SK-N-SH (cell line): Measurements from ENCODE around the gene VIM. TPM values are rescaled to one million over a fixed set of nuclear protein-coding genes. Genes with fewer than 3 reads are reported as not detected.

Source experiments
- CTCF ChIA-PET: fragments of 300-600, 350-600 bp; formaldehyde crosslinking; extraction: SDS; loops from one replicate; lab custom pipeline; 2021; lab: Yijun Ruan, JAX
- POLR2A ChIA-PET: fragments of 350-600 bp; sonication (Branson Sonifier 250); formaldehyde crosslinking; extraction: SDS; loops from one replicate; lab custom pipeline; 2020; ENCODE audit warnings: antibody characterized with exemption, inconsistent platforms; lab: Yijun Ruan, JAX
- DNase-seq: peaks from one replicate; pipeline ENCODE4 v3.0.0; 2012
- H2AFZ ChIP-seq: fragments of 200-600 bp; sonication (generic); 2 replicates; pipeline ENCODE4 v1.8.1; 2016; ENCODE audit warnings: antibody characterized with exemption, mild to moderate bottlenecking, low read depth
- H3F3A ChIP-seq: fragments of 200-600 bp; sonication (generic); replicated peaks from 2 replicates; pipeline ENCODE3; 2016; ENCODE audit warnings: antibody characterized with exemption, mild to moderate bottlenecking; ENCODE audit not compliant: insufficient read depth
- H3K27ac ChIP-seq, 2 experiments: fragments of 200-500 bp in 1 of 2; fragments of 200-600 bp in 1 of 2; sonication (Bioruptor generic) in 1 of 2; sonication (generic), shearing (Covaris generic) in 1 of 2; 2 replicates each; pipeline versions ENCODE4 v1.5.1 to v1.6.1; 2014 to 2016; ENCODE audit warnings: low read depth in 2 of 2, inconsistent platforms in 1 of 2, low read length in 1 of 2, mild to moderate bottlenecking in 1 of 2, mixed read lengths in 1 of 2
- H3K27me3 ChIP-seq: fragments of 200-600 bp; sonication (generic), shearing (Covaris generic); 2 replicates; pipeline ENCODE4 v1.6.1; 2016; ENCODE audit warnings: mixed run types; ENCODE audit not compliant: insufficient read depth
- H3K36me3 ChIP-seq, 2 experiments: fragments of 200-500 bp in 1 of 2; fragments of 200-600 bp in 1 of 2; sonication (Bioruptor generic) in 1 of 2; sonication (generic) in 1 of 2; replicated peaks in 1 of 2; 2 replicates each; pipeline versions ENCODE3 to v1.5.1; 2014 to 2016; ENCODE audit warnings: low read length in 1 of 2, mild to moderate bottlenecking in 1 of 2; ENCODE audit not compliant: insufficient read depth in 2 of 2, control insufficient read depth in 1 of 2
- H3K4me1 ChIP-seq, 2 experiments: fragments of 200-500 bp in 1 of 2; fragments of 200-600 bp in 1 of 2; sonication (Bioruptor generic) in 1 of 2; sonication (generic), shearing (Covaris generic) in 1 of 2; 2 replicates each; pipeline versions ENCODE4 v1.5.1 to v1.6.1; 2014 to 2016; ENCODE audit warnings: low read depth in 1 of 2, low read length in 1 of 2, mixed run types in 1 of 2; ENCODE audit not compliant: insufficient read depth in 2 of 2, control insufficient read depth in 1 of 2
- H3K4me2 ChIP-seq: fragments of 200-600 bp; sonication (generic), shearing (Covaris generic); 2 replicates; pipeline ENCODE4 v1.6.1; 2017; ENCODE audit warnings: mixed run types
- H3K4me3 ChIP-seq, 2 experiments: fragments of 200-500 bp in 1 of 2; fragments of 200-600 bp in 1 of 2; sonication (Bioruptor generic) in 1 of 2; sonication (generic), shearing (Covaris generic) in 1 of 2; 2 replicates each; pipeline versions ENCODE4 v1.5.1 to v1.8.1; 2014 to 2016; ENCODE audit warnings: low read depth in 2 of 2, inconsistent platforms in 1 of 2, low read length in 1 of 2, mild to moderate bottlenecking in 1 of 2, mixed read lengths in 1 of 2, moderate library complexity in 1 of 2
- H3K79me2 ChIP-seq: fragments of 200-600 bp; sonication (generic); 2 replicates; pipeline ENCODE4 v1.8.1; 2017; ENCODE audit warnings: mild to moderate bottlenecking; ENCODE audit not compliant: insufficient read depth
- H3K9ac ChIP-seq: fragments of 200-600 bp; sonication (generic); 2 replicates; pipeline ENCODE4 v1.6.1; 2017; ENCODE audit warnings: mixed run types
- H3K9me2 ChIP-seq: fragments of 200-600 bp; sonication (generic); 2 replicates; pipeline ENCODE4 v1.6.1; 2017; ENCODE audit warnings: mixed run types
- H3K9me3 ChIP-seq: fragments of 200-600 bp; sonication (generic); 2 replicates; pipeline ENCODE4 v1.6.1; 2017; ENCODE audit warnings: mixed run types, mild to moderate bottlenecking, moderate library complexity
- H4K20me1 ChIP-seq: fragments of 200-600 bp; sonication (generic); 2 replicates; pipeline ENCODE4 v1.6.1; 2017; ENCODE audit warnings: mild to moderate bottlenecking, mixed run types; ENCODE audit not compliant: insufficient read depth
- CHD2 ChIP-seq: fragments of 150-350 bp; IDR thresholded peaks from 2 replicates; pipeline ENCODE4 v1.6.1; 2018; ENCODE audit warnings: low read length; ENCODE audit not compliant: partially characterized antibody
- FOSL2 ChIP-seq: IDR thresholded peaks from 2 replicates; pipeline ENCODE4 v1.4.0; 2012; ENCODE audit warnings: low read depth, mild to moderate bottlenecking, moderate library complexity, borderline replicate concordance
- FOXJ3 ChIP-seq: sonication (generic); formaldehyde crosslinking; IDR thresholded peaks from 2 replicates; pipeline ENCODE4 v1.5.1; 2020; ENCODE audit warnings: mild to moderate bottlenecking, missing genetic modification reagents
- GABPA ChIP-seq: IDR thresholded peaks from 2 replicates; pipeline ENCODE4 v1.4.0; 2012; ENCODE audit warnings: low read depth, mild to moderate bottlenecking
- GATA2 ChIP-seq: sonication (generic); formaldehyde crosslinking; IDR thresholded peaks from 2 replicates; pipeline ENCODE4 v1.5.0; 2020; ENCODE audit warnings: mild to moderate bottlenecking, missing genetic modification reagents
- MAX ChIP-seq: IDR thresholded peaks from 2 replicates; pipeline ENCODE4 v1.4.0; 2012; ENCODE audit warnings: low read depth
- MXI1 ChIP-seq: IDR thresholded peaks from 2 replicates; pipeline ENCODE4 v1.6.1; 2012; ENCODE audit warnings: mild to moderate bottlenecking, low read depth, low read length, improper control_type of control experiment
- NRF1 ChIP-seq: IDR thresholded peaks from 2 replicates; pipeline ENCODE4 v1.6.1; 2012; ENCODE audit warnings: low read depth, mild to moderate bottlenecking, low read length
- RAD21 ChIP-seq: IDR thresholded peaks from 2 replicates; pipeline ENCODE4 v1.6.1; 2012; ENCODE audit warnings: mild to moderate bottlenecking, low read length
- REST ChIP-seq: IDR thresholded peaks from 2 replicates; pipeline ENCODE4 v1.6.1; 2012; ENCODE audit warnings: mild to moderate bottlenecking, low read depth, low read length, moderate library complexity
- SIN3A ChIP-seq: IDR thresholded peaks from 2 replicates; pipeline ENCODE4 v1.6.1; 2012; ENCODE audit warnings: low read depth, mild to moderate bottlenecking, low read length, moderate library complexity, borderline replicate concordance
- SMC3 ChIP-seq: IDR thresholded peaks from 2 replicates; pipeline ENCODE4 v1.6.1; 2012; ENCODE audit warnings: low read depth, low read length, improper control_type of control experiment
- TAF1 ChIP-seq: IDR thresholded peaks from 2 replicates; pipeline ENCODE4 v1.6.1; 2012; ENCODE audit warnings: low read depth, mild to moderate bottlenecking, low read length, moderate library complexity, borderline replicate concordance
- USF1 ChIP-seq: IDR thresholded peaks from 2 replicates; pipeline ENCODE4 v1.4.0; 2012; ENCODE audit warnings: low read depth, borderline replicate concordance
- YY1 ChIP-seq: IDR thresholded peaks from 2 replicates; pipeline ENCODE4 v1.4.0; 2012; ENCODE audit warnings: low read depth, mild to moderate bottlenecking
- WGBS: methylation state at CpG from one replicate; pipeline ENCODE4 v1.1.6; 2017; ENCODE audit warnings: low lambda C conversion rate; 5-methylcytosine and 5-hydroxymethylcytosine counted together
- polyA plus RNA-seq, 3 experiments: library from polyadenylated mRNA; depleted of rRNA; stranded (reverse); fragments of >200 nt; gene quantifications; 2 replicates each; pipeline ENCODE4 v1.2.3, GENCODE V29; 2012
- TF ChIP-seq, protein P1 (sequence below): IDR thresholded peaks from 2 replicates; pipeline ENCODE4; 2012
- TF ChIP-seq, protein P2 (sequence below): fragments of 200-600 bp; sonication (generic); IDR thresholded peaks from 2 replicates; pipeline ENCODE4 v1.6.1; 2017; ENCODE audit warnings: antibody characterized with exemption, mild to moderate bottlenecking, moderate library complexity

The VIM gene
- polyA plus RNA-seq, 1 of the 3 experiments (the other 2 are of a cell fraction) = 5,016 TPM

DNA sequence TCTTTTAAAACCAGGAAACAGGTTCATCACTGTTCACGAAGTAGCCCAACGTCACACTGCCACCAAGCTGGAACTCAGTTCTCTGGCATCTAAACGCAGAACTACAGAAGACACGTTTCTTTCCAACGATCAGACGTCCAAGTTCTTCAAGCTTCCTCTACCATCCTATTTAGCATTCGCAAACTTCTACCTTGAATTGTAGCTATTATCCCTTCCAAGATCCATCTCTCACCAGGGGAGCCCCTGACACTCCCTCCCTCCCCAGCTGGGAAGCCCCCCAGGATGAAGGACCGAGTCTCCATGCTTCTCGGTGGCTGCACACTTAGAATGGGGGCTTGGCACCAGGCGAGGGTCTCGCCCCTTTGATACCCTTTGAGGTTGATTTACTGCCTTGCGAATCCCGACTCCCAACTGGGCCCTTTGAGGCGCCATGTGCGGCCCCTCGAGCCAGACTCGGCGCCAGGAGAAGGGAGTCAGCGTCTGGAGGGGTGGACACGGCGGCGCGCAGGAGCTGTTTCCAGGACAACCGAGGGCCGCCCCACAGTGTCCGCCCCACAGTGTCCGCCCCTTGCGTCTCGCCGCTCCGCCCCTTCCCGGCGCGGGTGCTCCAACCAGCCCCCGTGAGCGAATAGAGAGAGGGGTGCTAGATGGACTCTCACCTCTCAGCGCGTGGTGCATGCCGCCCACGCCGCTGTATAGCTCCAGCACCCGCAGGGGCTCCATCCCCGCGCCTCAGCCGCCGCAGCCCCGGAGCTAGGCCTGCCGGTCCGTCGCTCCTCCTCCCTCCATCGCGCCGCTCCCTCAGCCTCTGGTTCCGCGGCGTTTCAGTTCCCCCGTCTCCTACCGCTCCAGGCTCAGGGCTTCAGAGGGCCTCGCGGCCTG, 26.9 kb upstream of the VIM start, which contains the start of gene TRDMT1 (continued):
- TF ChIP-seq REST (peak; percentile 58; the same call in 1 of the 2 replicates), USF1 (peak; percentile 20; the same call in 1 of the 2 replicates), RAD21 (peak; percentile 41), SMC3 (peak; percentile 26), GABPA (peak; percentile 77), YY1 (no peak)
- TF ChIP-seq, protein P1, sequence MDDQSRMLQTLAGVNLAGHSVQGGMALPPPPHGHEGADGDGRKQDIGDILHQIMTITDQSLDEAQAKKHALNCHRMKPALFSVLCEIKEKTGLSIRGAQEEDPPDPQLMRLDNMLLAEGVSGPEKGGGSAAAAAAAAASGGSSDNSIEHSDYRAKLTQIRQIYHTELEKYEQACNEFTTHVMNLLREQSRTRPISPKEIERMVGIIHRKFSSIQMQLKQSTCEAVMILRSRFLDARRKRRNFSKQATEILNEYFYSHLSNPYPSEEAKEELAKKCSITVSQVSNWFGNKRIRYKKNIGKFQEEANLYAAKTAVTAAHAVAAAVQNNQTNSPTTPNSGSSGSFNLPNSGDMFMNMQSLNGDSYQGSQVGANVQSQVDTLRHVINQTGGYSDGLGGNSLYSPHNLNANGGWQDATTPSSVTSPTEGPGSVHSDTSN = no peak; the same call in 1 of the 2 replicates

DNA sequence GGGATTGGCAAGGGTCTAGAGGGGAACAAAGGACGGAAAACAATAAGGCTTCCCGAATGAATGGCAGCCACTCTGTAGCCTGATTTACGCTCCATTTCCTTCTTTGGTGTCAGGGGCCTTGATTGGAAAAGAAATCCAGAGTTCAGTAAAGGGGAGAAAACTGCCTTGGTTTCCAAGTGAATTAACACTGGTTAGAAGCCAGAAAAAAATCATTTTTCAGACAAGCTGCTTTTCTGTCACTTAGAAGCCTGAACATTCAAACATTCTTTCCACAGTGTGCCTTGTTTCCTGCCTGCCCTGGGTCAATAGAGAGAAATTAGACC, 26.3 kb upstream of the VIM start:
- CTCF ChIA-PET = interaction anchor here (0.9 to 2.3 kb wide), 4 partner anchors 10 to 55 kb away, joined by 3 to 7 read pairs (median 4); no protein-coding TSS in a partner anchor
- H3K4me1 ChIP-seq = peaks cover 13 to 16% of the 10 kb centered on the region in 2 experiments
- H3K9ac ChIP-seq = peak overlapping the region; percentile 97
- H3K9me2 ChIP-seq = no peaks in the 10 kb centered on the region
- no peaks in the 10 kb centered on the region for H3K27me3 ChIP-seq
- POLR2A ChIA-PET = interaction anchor here (0.9 to 1.6 kb wide), 5 partner anchors 12 to 349 kb away, joined by 3 to 13 read pairs (median 3); no protein-coding TSS in a partner anchor
- 23% methylated on average over 3 of the region's 3 CpGs for WGBS
- H3K4me2 ChIP-seq = peak overlapping the region; percentile 87
- DNase-seq = no peak
- H3K36me3 ChIP-seq = no peaks in the 10 kb centered on the region
- H3K9me3 ChIP-seq = no peaks in the 10 kb centered on the region
- peaks cover 42% of the 10 kb centered on the region for H3F3A ChIP-seq
- peak overlapping the region; percentile 64 to 76 for H3K4me3 ChIP-seq
- TF ChIP-seq MXI1 (no peak), CHD2 (no peak), MAX (no peak), FOSL2 (no peak), USF1 (no peak), TAF1 (no peak), RAD21 (no peak), FOXJ3 (CRISPR knock-in tag) (no peak), GATA2 (CRISPR knock-in tag) (no peak), NRF1 (no peak), SIN3A (no peak)
- TF ChIP-seq, protein P2, sequence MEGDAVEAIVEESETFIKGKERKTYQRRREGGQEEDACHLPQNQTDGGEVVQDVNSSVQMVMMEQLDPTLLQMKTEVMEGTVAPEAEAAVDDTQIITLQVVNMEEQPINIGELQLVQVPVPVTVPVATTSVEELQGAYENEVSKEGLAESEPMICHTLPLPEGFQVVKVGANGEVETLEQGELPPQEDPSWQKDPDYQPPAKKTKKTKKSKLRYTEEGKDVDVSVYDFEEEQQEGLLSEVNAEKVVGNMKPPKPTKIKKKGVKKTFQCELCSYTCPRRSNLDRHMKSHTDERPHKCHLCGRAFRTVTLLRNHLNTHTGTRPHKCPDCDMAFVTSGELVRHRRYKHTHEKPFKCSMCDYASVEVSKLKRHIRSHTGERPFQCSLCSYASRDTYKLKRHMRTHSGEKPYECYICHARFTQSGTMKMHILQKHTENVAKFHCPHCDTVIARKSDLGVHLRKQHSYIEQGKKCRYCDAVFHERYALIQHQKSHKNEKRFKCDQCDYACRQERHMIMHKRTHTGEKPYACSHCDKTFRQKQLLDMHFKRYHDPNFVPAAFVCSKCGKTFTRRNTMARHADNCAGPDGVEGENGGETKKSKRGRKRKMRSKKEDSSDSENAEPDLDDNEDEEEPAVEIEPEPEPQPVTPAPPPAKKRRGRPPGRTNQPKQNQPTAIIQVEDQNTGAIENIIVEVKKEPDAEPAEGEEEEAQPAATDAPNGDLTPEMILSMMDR = no peak
- peak overlapping the region; percentile 98 to 99 for H3K27ac ChIP-seq
- H4K20me1 ChIP-seq = no peaks in the 10 kb centered on the region
- H2AFZ ChIP-seq = peak overlapping the region; percentile 79
- H3K79me2 ChIP-seq = peaks cover 41% of the 10 kb centered on the region
